GM19328 (cell line): ENCODE results near the gene PRDM16.

ENCODE experiments used
- ATAC-seq: cut with Tn5 transposase; IDR thresholded peaks from one replicate; pipeline ENCODE4 v1.9.1; 2021; ENCODE audit warnings: mild to moderate bottlenecking, moderate library complexity; ENCODE audit not compliant: unreplicated experiment

Gene PRDM16

DNA sequence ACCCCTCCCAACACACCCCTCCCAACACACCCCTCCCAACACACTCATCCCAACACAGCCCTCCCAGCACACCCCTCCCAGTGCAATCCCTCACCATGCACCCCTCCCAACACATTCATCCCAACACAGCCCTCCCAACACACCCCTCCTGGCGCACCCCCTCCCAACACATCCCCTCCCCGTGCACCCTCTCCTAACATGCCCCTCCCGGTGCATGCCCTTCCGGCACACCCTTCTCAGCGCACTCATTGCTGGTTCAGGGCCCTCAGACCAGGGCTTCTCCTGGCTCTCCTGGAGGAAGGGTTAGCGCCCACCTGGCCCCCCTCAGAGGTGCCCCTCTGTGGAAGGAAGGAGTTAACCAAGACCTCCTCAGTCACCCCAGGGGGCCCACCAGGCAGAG, 310.9 kb downstream of the PRDM16 start:
- ATAC-seq, result no peak

DNA sequence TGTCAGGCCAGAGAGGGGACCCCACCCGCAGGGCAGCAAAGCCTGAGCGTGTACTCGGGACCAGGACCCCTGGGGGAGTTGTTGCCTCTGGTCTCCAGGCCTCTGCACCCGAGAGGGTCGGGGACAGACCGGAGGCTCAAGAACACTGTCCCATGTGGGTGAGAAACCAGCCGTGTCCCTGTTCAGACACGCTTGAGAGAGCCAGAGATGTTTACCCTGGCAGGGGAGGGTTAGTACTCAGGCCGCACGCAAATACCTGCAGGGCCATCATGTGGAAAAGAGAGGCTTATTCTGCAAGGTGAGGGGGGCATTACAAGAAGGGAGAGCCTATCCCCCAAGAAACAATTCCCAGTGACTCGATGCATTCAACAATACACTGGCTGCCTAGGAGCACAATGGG, 311.5 kb downstream of the PRDM16 start:
- ATAC-seq, result no peak

- no peak for ATAC-seq
These were observed 312.9 kb downstream of the PRDM16 start for GRCh38 chr1:3381901-3382300.

DNA sequence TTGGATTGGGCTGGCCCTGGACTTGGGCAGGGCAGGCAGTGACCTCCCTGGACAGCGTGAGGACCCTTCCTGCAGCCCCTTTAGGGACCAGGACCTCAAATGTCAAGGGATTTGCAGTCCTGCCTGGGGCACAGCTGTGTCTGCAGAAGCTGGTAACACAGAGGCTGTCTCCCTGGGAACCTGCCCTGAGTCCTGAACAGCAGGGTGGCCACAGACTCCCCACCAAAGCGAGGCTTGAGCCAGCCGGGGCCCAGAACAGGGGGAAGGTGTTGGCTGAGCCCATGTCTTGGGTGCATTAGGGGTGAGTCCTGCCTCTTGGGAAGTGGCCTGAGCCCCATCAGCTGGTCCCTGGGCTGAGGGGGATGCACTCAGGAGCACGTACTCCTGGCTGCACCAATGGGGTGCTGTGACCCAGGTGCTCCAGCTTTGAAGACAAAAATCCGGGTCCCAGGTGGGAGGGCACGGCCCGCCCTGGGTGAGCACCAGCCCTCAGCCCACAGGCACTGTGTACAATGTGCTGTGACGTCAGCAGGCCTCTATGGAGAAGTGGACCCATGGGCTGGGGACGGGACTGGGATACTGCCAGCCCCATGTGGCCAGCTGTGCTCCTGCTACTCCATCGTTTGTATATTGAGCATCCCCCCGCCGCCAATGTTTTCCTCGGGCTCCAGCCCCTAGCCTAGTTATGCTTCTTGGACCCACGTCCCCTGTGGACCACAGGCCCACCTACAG, 313.5 kb downstream of the PRDM16 start:
- ATAC-seq, result no peak

GRCh38 chr1:3383679-3384078, 314.7 kb downstream of the PRDM16 start:
- ATAC-seq, result no peak

DNA sequence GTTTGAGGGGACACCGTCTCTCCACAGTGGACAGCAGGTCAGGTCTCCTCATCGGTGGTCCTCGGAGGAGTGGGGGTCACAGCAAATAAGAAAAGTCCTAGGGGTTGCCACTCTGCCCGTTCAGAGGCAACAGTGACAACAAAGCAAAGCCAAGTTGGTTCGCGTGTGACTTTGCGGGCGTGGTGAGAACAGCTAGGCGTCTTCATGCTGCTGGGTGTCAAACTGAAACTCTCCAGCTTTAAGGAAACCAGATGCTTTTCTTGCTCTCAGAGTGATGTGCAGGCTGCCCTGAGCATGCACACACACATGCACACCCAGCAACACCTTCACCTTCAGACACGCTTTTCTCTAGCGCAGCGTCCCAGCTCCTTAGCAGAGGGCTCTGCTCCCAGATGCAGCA, 315.4 kb downstream of the PRDM16 start:
- no peak for ATAC-seq

DNA sequence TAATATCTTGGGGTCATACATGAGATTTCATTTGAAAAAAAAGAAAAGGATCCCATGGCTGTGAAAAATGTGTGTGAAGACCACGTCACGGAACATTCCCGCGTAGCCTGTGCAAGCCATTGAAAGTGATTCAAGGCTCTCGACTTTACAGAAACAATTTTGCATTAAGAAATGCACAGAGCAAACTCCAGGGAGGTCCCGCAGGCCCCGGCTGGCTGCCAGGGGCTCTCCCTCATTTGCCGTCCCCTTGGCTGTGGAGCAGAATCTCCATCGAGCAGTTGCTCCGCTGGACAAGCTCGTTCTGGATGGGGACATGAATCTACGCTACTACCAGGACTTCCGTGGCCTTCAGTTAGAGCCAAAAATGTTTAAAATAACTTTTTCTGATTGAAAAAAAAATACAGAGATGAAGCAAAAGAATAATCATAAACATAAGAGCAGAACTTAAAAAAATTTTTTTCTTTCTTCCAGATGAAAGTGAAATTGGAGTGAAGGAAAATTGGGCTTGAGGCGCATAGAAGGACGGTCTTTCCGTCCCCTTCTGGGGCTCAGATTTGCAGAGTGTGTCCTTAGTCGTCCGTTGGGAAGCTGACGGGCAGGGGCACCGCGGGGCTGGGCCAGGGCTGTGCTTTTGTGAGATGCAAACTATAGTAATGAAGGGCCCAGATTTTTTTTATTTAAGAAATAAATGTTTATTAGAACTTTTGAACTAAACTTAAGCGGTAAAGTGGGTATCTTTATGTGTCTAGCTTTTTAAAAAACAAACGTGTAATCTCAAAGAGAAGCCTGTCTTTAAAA, 317.4 kb downstream of the PRDM16 start:
- no peak for ATAC-seq

DNA sequence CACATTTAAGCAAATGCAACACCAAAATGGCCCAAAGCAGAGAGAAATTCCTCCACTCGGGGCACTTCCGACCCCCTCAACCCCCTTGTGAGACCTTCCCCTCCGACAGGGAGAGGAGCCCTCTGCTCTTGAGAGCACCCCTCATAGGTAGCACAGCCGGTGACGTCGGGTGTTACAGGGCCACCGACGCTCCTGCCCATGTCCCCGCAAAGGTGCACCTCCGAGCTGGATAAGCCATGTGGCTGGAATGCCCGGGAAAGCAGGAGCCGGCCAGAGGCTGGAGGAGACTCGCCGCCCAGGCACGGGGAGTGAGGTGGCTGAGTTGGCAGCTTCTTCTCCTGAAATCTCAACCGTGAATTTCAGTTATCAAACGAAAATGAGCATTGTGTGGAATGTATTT, 318.4 kb downstream of the PRDM16 start:
- no peak for ATAC-seq

DNA sequence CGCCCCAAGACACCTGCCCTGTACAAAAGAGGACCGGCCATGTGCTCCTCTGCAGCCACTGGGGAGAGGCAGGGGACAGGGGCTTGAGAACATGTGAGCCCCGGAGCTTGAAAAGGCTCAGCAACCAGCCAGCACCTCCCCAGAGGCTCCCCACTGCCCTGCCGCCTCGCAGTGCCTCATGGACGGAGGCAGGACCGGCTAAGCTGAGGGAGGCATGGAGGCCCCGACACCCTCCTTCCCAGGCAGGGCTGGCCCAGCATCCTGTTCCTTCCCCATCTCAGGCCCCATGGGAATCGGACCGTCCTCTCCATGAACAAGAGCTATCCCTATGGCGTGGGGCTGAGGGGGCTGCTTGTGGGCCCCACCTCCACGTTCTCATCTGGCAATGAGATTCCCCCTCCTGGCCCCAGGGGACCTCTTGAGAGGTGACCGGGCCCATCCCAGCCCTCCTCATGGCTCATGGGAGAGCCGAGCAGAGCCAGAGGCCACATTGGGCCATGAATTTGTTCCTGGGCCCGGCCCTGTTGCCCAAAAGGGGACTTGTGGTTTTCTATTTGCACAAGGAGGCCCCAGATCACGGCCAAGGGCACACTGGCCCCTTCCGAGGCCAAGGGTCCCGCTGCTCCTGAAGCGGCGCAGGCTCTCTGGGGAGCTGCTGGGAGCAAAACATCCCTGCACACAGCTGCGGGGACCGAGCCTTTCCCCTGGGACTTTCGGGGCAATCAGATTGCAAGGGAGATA, 320.3 kb downstream of the PRDM16 start:
- no peak for ATAC-seq

GRCh38 chr1:3390291-3390690, 321.3 kb downstream of the PRDM16 start:
- no peak for ATAC-seq

GRCh38 chr1:3391711-3392110, 322.7 kb downstream of the PRDM16 start:
- ATAC-seq, result no peak

- no peak for ATAC-seq
These were observed 324.3 kb downstream of the PRDM16 start for GRCh38 chr1:3393024-3393986.

DNA sequence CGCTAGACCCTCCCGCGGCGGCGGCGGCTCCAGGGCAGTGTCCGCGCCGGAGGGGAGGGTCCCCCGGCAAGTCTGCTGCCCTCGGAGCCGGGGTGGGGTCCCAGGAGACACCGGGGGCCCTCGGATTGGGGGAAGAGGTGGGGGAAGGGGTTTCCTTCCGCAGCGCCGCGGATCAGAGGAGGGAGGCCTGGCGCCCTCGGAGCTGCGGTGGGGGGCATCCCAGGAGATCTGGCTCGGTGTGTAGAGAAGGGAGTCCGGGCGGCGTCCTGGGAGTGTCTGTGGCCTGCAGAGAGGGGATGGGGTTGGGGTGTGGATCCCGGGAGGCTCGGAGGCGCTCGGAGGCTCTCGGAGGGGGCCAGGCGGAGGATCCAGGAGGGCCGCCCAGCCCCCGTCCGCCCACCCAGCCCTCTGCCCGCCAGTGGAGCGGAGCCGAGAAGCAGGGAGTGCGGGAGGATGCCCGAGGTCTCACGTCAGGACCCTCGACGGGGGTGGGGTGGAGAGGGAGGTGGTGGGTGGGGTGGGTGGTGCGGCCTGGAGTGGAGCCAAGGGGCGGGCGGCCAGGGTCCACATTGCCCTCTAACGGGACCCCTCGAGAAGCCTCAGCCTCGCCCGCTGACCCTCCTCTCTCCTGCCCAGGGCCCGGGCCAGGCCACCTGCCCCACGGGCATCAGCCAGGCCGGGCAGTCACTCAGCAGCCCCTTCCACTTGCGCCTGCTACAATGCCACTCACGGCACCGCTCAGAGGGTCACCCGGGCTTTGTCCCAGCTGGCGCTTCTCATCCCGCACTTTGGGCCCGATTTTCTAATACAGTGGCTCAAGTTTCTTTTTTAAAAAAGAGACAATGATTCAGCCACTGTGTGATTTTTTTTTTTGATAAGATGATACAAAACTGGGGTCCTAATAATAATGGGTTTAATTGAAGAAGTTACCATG, 325.3 kb downstream of the PRDM16 start:
- no peak for ATAC-seq

DNA sequence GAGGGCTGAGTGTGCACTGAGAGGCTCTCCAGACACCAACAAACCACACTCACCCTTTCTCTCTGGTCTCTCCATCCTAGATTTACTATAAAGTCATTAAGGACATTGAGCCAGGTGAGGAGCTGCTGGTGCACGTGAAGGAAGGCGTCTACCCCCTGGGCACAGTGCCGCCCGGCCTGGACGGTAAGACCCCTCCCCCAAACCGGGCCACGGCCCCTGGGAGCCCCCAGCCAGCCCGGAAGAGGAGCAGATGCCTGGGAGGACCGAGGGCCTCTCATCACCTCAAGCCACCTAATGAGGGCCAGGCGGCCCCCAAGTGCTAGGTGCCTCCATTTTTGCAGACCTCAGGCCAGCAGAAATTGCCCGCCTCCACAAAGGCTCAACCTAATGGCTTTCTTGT, 327.4 kb downstream of the PRDM16 start:
- ATAC-seq, result no peak

DNA sequence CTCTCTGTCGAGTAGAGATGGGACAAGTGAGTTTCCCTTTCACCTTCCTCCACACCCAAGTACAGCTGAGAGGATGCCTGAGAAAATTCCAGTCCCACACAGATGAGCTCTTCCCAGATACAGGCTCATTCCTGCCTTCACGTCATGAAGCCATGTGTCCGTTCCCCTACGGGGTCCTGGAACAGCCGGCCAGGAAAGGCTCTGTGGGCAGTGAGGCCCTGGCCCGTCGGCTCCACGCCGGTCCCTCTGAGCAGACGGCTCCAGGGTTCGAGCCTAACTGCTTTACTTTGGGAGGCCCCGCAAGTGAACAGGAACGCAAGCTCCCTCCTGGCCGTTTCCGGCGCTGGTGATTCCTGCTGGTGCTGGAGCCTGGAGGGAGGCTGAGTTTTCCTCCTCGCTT, 328.3 kb downstream of the PRDM16 start:
- no peak for ATAC-seq

- no peak for ATAC-seq
These were observed 329.6 kb downstream of the PRDM16 start for GRCh38 chr1:3398396-3399140.

DNA sequence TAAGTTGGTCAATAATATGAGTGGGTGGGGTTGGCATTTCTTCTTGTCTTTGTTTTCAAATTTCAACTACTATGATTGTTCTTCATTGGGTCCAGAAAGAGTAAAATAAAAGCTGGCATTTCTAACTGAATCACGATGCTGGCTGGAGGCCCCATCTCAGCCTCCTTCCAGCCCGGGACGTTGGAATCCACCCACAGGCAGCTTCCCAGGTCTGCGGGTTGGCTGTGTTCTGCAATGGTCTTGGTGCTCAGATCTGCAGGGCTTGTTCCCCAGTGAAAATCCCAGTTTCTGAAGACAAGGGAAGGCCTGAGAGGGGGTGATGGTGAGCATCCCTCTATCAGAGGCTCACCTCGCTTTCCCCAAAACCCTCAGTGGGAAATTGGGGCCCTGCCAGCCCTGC, 330.7 kb downstream of the PRDM16 start:
- no peak for ATAC-seq

- ATAC-seq, result no peak
These were observed 332.7 kb downstream of the PRDM16 start for GRCh38 chr1:3401585-3402257.
